ENCODE measurements around the gene TMEM63A.
"Not testable (repeated sequence)": the region's sequence is repeated elsewhere in the genome, so short reads cannot be mapped to it uniquely, and the experiment has no call there.

The TMEM63A gene

DNA sequence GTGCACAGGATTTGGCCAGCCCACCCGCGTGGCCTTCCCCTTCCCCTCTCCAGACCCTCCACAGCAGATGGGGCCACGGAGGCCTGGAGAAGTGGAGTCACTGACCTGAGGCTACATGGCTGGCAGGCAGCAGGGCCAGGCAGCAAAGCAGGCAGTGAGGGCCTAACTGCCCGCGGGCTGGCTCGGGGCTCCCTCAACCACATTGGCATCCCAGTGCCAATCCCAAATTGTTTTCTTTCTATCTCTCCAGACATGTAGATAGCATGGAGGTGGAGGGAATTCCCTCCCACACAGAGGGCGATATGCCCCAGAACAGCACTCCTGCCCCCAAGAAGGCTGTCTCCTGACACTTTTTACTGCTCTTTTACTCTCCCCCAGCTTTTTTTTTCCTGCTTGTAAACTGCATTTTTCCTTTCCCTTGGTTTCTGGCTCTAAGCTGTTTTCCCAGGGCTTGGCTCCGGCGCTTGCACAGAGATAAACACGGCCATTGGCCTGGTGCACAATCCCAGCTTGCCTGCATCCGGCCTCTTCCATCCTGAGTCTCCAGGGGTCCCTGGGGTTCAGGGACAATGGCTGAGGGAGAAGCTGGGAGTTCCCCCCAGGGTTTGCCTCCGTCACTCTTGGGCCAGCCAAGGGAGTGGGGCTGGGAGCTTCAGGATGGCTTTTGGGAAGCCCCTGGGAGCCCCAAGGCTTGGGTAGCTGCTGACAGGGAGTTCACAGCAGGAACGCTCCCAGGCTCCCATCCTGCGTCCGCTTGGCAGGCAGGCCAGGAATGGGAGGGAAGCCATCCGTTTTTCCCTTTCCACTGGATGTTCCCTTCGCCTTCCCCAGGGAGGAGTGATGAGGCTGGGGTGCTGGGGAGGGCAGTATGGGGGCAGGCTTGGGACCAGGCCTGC is 65.3 kb downstream of the TMEM63A start:
- no peak for TF ChIP-seq CTCF (conservative IDR thresholded peaks at IDR 0.05; ENCODE audit: low read depth)
- H3K27ac ChIP-seq: peak overlapping the region; percentile 93
- POLR2A ChIA-PET (ENCODE audit: low non-redundant PET): interaction anchor here (0.9 kb wide), 1 partner anchor 40 kb away, joined by 3 read pairs; no protein-coding TSS in a partner anchor

DNA sequence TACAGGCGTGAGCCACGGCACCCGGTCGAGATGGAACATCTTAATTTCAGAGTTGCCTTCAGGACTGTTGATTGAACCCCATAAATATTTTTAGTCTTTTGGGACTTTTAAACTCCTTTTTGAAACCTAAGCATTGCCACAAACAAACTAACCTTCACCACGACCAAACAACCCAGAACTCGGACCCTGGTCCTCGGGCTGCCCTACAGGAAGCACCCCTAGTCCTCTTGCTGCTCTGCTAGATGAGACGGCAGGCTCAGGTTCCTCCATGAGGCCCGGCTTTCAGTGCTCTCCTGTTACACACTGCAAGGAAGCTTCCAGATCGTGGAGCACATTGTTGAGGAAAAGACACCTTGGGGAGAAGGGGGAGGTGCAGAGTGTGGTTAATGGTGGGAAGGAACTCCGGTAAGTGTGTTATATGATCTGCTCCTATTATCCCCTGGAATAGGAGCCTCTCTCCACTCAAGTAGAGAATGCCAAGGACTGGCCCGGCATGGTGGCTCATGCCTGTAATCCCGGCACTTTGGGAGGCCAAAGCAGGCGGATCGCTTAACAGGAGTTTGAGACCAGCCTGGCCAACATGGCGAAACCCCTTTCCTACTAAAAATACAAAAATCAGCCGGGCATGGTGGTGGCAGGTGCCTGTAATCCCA is 66.5 kb downstream of the TMEM63A start:
- TF ChIP-seq CTCF (conservative IDR thresholded peaks at IDR 0.05; ENCODE audit: low read depth): no peak
- CTCF ChIA-PET: interaction anchor here (1.1 kb wide), 1 partner anchor 38 kb away, joined by 3 read pairs; the partner anchor contains the start of gene SRP9
- H3K27ac ChIP-seq: peak overlapping the region; percentile 93
- POLR2A ChIA-PET (ENCODE audit: low non-redundant PET): no interaction called here
- no peak for DNase-seq (ENCODE audit: low spot score)

More for the DNA sequence above, 65.3 kb downstream of the TMEM63A start:
- CTCF ChIA-PET: interaction anchor here (0.7 to 1.1 kb wide), 2 partner anchors 13 to 39 kb away, joined by 3 to 4 read pairs; partner anchors contain the start of gene SRP9
- DNase-seq (ENCODE audit: low spot score): no peak

GRCh38 chr1:225815090-225815489 is 67.1 kb downstream of the TMEM63A start:
- H3K27ac ChIP-seq: peak overlapping the region; percentile 93
- CTCF ChIA-PET: interaction anchor here (2.3 kb wide), 1 partner anchor 37 kb away, joined by 10 read pairs; the partner anchor contains the start of gene SRP9
- DNase-seq (ENCODE audit: low spot score); POLR2A ChIA-PET (ENCODE audit: low non-redundant PET): not testable (repeated sequence)

GRCh38 chr1:225814381-225814780 is 67.8 kb downstream of the TMEM63A start:
- ChIA-PET CTCF (interaction anchor here (0.7 to 2.3 kb wide), 3 partner anchors 36 to 450 kb away, joined by 3 to 10 read pairs (median 5); partner anchors contain the start of gene SRP9), POLR2A (ENCODE audit: low non-redundant PET) (no interaction called here)
- H3K27ac ChIP-seq: peak overlapping the region; percentile 93
- no peak for TF ChIP-seq CTCF (conservative IDR thresholded peaks at IDR 0.05; ENCODE audit: low read depth)
- DNase-seq (ENCODE audit: low spot score): no peak

GRCh38 chr1:225813214-225813964 is 68.8 kb downstream of the TMEM63A start:
- CTCF ChIA-PET: interaction anchor here (0.6 to 2.3 kb wide), 8 partner anchors 12 to 449 kb away, joined by 3 to 10 read pairs (median 4); partner anchors contain the start of gene SRP9
- peak; percentile 49 for DNase-seq (ENCODE audit: low spot score)
- POLR2A ChIA-PET (ENCODE audit: low non-redundant PET): interaction anchor here (0.5 to 0.6 kb wide), 2 partner anchors 10 to 60 kb away, joined by 4 to 14 read pairs; no protein-coding TSS in a partner anchor
- no peak for TF ChIP-seq CTCF (conservative IDR thresholded peaks at IDR 0.05; ENCODE audit: low read depth)
- H3K27ac ChIP-seq: peak overlapping the region; percentile 93

DNA sequence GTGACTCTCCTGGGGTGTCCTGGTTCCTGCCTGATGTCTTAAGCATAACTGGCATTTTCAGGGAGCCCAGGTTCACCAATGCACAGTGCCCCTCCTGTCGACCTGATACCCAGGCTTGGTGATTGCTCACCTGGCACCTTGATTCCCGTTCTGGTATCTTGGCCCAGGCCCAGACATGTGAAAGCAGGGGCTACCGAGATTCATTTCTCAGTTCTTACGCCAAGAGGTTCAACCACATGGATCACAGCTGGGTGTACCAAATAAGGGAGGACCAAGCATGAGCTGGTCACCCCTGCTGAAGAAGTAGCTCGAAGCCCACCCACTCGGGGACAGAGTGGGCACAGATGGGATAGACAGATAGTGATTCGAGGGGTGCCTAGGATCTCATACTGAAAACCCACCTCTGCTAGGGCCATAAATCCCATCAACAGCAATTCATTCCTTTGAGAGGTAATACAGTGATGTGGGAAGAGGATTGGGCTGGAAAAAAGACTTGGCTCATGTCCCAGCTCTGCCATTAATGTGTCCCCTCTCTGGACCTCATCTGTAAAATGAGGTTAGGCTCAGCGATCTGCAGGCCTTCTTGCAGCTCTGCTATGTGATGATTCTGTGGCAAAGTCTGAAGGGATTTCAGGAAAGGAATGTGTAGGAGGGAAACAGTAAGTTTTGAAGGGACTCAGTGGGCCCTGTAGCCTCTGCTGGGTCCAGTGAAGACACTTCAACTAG is 69.5 kb downstream of the TMEM63A start:
- H3K27ac ChIP-seq: peak overlapping the region; percentile 93
- no peak for TF ChIP-seq CTCF (conservative IDR thresholded peaks at IDR 0.05; ENCODE audit: low read depth)
- CTCF ChIA-PET: interaction anchor here (0.6 to 2.3 kb wide), 8 partner anchors 10 to 338 kb away, joined by 3 to 12 read pairs (median 4); partner anchors contain the start of gene SRP9
- DNase-seq (ENCODE audit: low spot score): no peak
- POLR2A ChIA-PET (ENCODE audit: low non-redundant PET): interaction anchor here (0.6 kb wide), 3 partner anchors 9 to 156 kb away, joined by 3 to 4 read pairs (median 4); no protein-coding TSS in a partner anchor
